Measurements from ENCODE around the gene ZFC3H1. TPM values are rescaled to one million over a fixed set of nuclear protein-coding genes. Genes with fewer than 3 reads are reported as not detected.

The ZFC3H1 gene
- polyA plus RNA-seq, 1 donor (not counting 4 experiments of a cell fraction or from before 2014, with no cell fraction given) = 56.3 TPM

DNA sequence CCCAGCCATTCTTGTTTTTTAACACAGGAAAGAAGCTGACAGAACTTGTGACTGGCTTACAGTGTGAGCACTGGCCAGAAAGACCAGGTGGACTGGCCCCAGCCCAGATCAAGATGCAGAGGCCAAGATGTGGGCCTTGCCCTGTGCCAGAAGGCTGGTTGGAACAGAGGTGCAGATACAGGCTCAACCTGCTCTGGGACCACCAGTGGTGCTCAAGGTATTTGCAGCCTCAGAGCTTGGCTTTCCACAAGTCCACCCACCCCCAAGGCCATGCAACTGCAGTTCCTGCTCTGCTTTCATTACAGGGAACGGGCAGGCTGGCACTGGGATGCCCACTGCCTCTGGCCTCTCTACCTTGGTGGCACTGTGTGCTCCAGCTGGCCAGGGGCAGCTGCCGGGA lies 23.3 kb downstream of the ZFC3H1 start:
- DNase-seq (ENCODE audit: low read depth, low spot score) = no peak

GRCh38 chr12:71639341-71639760 lies 24.3 kb downstream of the ZFC3H1 start:
- DNase-seq (ENCODE audit: low read depth, low spot score) (no peak), FAIRE-seq (no peak)
- no peaks in the 10 kb centered on the region for H3K4me1 ChIP-seq (ENCODE audit: control insufficient read depth, extremely low read depth, insufficient read depth, low read length)
- no peaks in the 10 kb centered on the region for H4K20me1 ChIP-seq (ENCODE audit: control insufficient read depth, extremely low read depth, insufficient read depth, low read length)
- H3K9me1 ChIP-seq (ENCODE audit: control insufficient read depth, extremely low read depth, insufficient read depth, low read length) = no peaks in the 10 kb centered on the region
- H3K9me3 ChIP-seq (ENCODE audit: control insufficient read depth, low read depth, low read length) = no peaks in the 10 kb centered on the region
- H3K36me3 ChIP-seq (ENCODE audit: control insufficient read depth in 2 of 2, extremely low read depth in 1 of 2, insufficient read depth in 2 of 2, low read length in 2 of 2) = peaks cover 18 to 33% of the 10 kb centered on the region in 2 experiments
- H3K27ac ChIP-seq (ENCODE audit: control insufficient read depth, insufficient read depth, low read length) = peak overlapping the region; percentile 5
- dilution Hi-C loops (cut with MboI; ENCODE audit: extremely low pct_ligation_motif_present, low sequenced_read_pairs) = no loop called here
- TF ChIP-seq EZH2 (IDR thresholded peaks at IDR 0.05; ENCODE audit: low read length) = no peak
- TF ChIP-seq, protein P1, sequence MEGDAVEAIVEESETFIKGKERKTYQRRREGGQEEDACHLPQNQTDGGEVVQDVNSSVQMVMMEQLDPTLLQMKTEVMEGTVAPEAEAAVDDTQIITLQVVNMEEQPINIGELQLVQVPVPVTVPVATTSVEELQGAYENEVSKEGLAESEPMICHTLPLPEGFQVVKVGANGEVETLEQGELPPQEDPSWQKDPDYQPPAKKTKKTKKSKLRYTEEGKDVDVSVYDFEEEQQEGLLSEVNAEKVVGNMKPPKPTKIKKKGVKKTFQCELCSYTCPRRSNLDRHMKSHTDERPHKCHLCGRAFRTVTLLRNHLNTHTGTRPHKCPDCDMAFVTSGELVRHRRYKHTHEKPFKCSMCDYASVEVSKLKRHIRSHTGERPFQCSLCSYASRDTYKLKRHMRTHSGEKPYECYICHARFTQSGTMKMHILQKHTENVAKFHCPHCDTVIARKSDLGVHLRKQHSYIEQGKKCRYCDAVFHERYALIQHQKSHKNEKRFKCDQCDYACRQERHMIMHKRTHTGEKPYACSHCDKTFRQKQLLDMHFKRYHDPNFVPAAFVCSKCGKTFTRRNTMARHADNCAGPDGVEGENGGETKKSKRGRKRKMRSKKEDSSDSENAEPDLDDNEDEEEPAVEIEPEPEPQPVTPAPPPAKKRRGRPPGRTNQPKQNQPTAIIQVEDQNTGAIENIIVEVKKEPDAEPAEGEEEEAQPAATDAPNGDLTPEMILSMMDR (optimal IDR thresholded peaks at IDR 0.05 in 1 of 3, IDR thresholded peaks at IDR 0.05 in 1 of 3, conservative IDR thresholded peaks at IDR 0.05 in 1 of 3; ENCODE audit: extremely low read depth in 1 of 3, insufficient read depth in 2 of 3, low read length in 3 of 3) = peak in 1 of 3 experiments; percentile 37
- H3K9ac ChIP-seq (ENCODE audit: control insufficient read depth, extremely low read depth, insufficient read depth, low read length) = no peak overlapping the region
- H3K4me2 ChIP-seq (ENCODE audit: control insufficient read depth, extremely low read depth, insufficient read depth, low read depth, low read length) = no peak overlapping the region
- H2AFZ ChIP-seq (ENCODE audit: control insufficient read depth, low read length) = no peak overlapping the region
- no peaks in the 10 kb centered on the region for H3K27me3 ChIP-seq (ENCODE audit: control insufficient read depth, extremely low read depth, insufficient read depth, low read length)
- peaks cover 8% of the 10 kb centered on the region for H3K79me2 ChIP-seq (ENCODE audit: control insufficient read depth, insufficient read depth, low read length)
- no peak overlapping the region for H3K4me3 ChIP-seq (ENCODE audit: control insufficient read depth in 2 of 3, extremely low read depth in 1 of 3, insufficient read depth in 2 of 3, low read depth in 1 of 3, low read length in 3 of 3)

More for the DNA sequence above, 23.3 kb downstream of the ZFC3H1 start:
- Histone ChIP-seq H3K79me2 (ENCODE audit: control insufficient read depth, insufficient read depth, low read length) (peaks cover 8% of the 10 kb centered on the region), H3K9ac (ENCODE audit: control insufficient read depth, extremely low read depth, insufficient read depth, low read length) (no peak overlapping the region), H3K9me3 (ENCODE audit: control insufficient read depth, low read depth, low read length) (no peaks in the 10 kb centered on the region), H3K36me3 (ENCODE audit: control insufficient read depth in 2 of 2, extremely low read depth in 1 of 2, insufficient read depth in 2 of 2, low read length in 2 of 2) (peaks cover 22 to 24% of the 10 kb centered on the region in 2 experiments), H2AFZ (ENCODE audit: control insufficient read depth, low read length) (no peak overlapping the region), H3K27me3 (ENCODE audit: control insufficient read depth, extremely low read depth, insufficient read depth, low read length) (no peaks in the 10 kb centered on the region), H3K4me3 (ENCODE audit: control insufficient read depth in 2 of 3, extremely low read depth in 1 of 3, insufficient read depth in 2 of 3, low read depth in 1 of 3, low read length in 3 of 3) (no peak overlapping the region), H3K4me2 (ENCODE audit: control insufficient read depth, extremely low read depth, insufficient read depth, low read depth, low read length) (no peak overlapping the region), H3K4me1 (ENCODE audit: control insufficient read depth, extremely low read depth, insufficient read depth, low read length) (no peaks in the 10 kb centered on the region), H4K20me1 (ENCODE audit: control insufficient read depth, extremely low read depth, insufficient read depth, low read length) (no peaks in the 10 kb centered on the region), H3K9me1 (ENCODE audit: control insufficient read depth, extremely low read depth, insufficient read depth, low read length) (no peaks in the 10 kb centered on the region), H3K27ac (ENCODE audit: control insufficient read depth, insufficient read depth, low read length) (no peak overlapping the region)
- FAIRE-seq = no peak
- TF ChIP-seq, protein P1 (optimal IDR thresholded peaks at IDR 0.05 in 1 of 3, IDR thresholded peaks at IDR 0.05 in 1 of 3, conservative IDR thresholded peaks at IDR 0.05 in 1 of 3; ENCODE audit: extremely low read depth in 1 of 3, insufficient read depth in 2 of 3, low read length in 3 of 3) = no peak
- TF ChIP-seq EZH2 (IDR thresholded peaks at IDR 0.05; ENCODE audit: low read length) = no peak
- dilution Hi-C loops (cut with MboI; ENCODE audit: extremely low pct_ligation_motif_present, low sequenced_read_pairs) = no loop called here

All from keratinocyte (primary cell).